HL-60 (cell line): ENCODE results near the gene SYNGAP1.

Source experiments
- DNase-seq, 2 experiments: peaks; one replicate each; pipeline ENCODE4 v3.0.0-alpha.2; 2010 to 2020; ENCODE audit warnings: low read depth in 1 of 2, low spot score in 1 of 2
- H3K27ac ChIP-seq: fragments of 250-450 bp; sonication (Bioruptor Pico); replicated peaks from 2 replicates; pipeline ENCODE4 v1.5.1; 2020; ENCODE audit warnings: mild to moderate bottlenecking, moderate library complexity
- H3K27me3 ChIP-seq: fragments of 250-450 bp; sonication (Bioruptor Pico); 2 replicates; pipeline ENCODE4 v1.5.1; 2021; ENCODE audit warnings: mild to moderate bottlenecking, moderate library complexity; ENCODE audit not compliant: insufficient read depth, poor library complexity, severe bottlenecking
- H3K4me3 ChIP-seq: replicated peaks from 2 replicates; pipeline ENCODE4 v1.5.1; 2011; ENCODE audit warnings: mild to moderate bottlenecking, control low read depth, low read length; ENCODE audit not compliant: insufficient read depth
- GABPA ChIP-seq: IDR thresholded peaks from 2 replicates; pipeline ENCODE4 v1.6.1; 2012; ENCODE audit warnings: low read depth
- POLR2AphosphoS5 ChIP-seq: IDR thresholded peaks from 2 replicates; pipeline ENCODE4 v1.6.1; 2012; ENCODE audit warnings: low read depth
- REST ChIP-seq: IDR thresholded peaks from 2 replicates; pipeline ENCODE4 v1.6.1; 2012; ENCODE audit warnings: low read depth; ENCODE audit not compliant: insufficient replicate concordance
- SPI1 ChIP-seq: IDR thresholded peaks from 2 replicates; pipeline ENCODE4 v1.6.1; 2012; ENCODE audit warnings: low read depth, mild to moderate bottlenecking, borderline replicate concordance
- TF ChIP-seq, protein P1 (sequence below): IDR thresholded peaks from one replicate; pipeline ENCODE4 v1.5.1; 2011; ENCODE audit warnings: low read length, control low read depth, inconsistent platforms; ENCODE audit not compliant: insufficient read depth

Gene SYNGAP1

DNA sequence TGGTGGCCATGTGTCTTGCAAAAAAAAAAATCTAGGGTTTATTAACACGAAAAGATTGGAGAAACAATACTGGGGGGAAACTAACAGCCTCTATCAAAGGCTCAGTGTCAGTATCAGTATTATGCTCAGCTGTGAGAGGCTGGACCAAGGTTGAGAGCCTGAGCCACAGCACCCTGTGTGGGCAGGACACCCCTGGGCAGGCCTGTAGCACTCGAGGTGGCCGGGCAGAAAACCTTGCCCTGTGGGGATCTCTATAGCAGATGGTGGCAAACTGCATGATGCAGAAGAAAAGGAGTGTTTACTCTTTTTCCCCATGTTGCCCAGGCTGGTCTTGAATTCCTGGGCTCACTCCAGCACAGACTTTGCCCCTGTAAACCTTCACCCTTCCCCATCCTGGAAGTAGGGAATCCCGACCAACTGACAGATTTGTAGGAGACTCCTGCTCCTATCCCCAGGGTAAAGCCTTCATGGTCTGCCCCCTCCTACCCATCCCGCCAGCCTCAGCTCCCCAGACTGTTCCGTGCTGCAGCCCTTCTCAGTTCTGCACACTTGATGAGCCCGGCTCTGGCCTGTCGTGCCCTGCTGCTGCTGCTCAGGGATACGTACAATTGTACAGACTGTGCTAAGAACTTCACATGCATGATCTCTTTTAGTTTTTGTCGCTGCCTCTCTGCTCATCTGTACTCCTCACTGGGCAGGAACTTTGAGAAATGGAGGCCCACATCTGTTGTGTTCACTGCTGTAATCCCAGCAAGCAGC, 36.3 kb upstream of the SYNGAP1 start:
- Histone ChIP-seq H3K27ac (no peak overlapping the region), H3K27me3 (no peaks in the 10 kb centered on the region), H3K4me3 (no peak overlapping the region)
- no peak for DNase-seq
- no peak for TF ChIP-seq REST
- TF ChIP-seq, protein P1, sequence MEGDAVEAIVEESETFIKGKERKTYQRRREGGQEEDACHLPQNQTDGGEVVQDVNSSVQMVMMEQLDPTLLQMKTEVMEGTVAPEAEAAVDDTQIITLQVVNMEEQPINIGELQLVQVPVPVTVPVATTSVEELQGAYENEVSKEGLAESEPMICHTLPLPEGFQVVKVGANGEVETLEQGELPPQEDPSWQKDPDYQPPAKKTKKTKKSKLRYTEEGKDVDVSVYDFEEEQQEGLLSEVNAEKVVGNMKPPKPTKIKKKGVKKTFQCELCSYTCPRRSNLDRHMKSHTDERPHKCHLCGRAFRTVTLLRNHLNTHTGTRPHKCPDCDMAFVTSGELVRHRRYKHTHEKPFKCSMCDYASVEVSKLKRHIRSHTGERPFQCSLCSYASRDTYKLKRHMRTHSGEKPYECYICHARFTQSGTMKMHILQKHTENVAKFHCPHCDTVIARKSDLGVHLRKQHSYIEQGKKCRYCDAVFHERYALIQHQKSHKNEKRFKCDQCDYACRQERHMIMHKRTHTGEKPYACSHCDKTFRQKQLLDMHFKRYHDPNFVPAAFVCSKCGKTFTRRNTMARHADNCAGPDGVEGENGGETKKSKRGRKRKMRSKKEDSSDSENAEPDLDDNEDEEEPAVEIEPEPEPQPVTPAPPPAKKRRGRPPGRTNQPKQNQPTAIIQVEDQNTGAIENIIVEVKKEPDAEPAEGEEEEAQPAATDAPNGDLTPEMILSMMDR: no peak
- TF ChIP-seq GABPA: no peak
- TF ChIP-seq POLR2AphosphoS5: no peak
- TF ChIP-seq SPI1: no peak

- no peak overlapping the region for H3K27ac ChIP-seq
- TF ChIP-seq POLR2AphosphoS5: no peak
- no peak for TF ChIP-seq SPI1
- TF ChIP-seq, protein P1: no peak
- TF ChIP-seq REST: no peak
- no peak for TF ChIP-seq GABPA
- DNase-seq: no peak
- no peaks in the 10 kb centered on the region for H3K27me3 ChIP-seq
- no peak overlapping the region for H3K4me3 ChIP-seq
Observed at GRCh38 chr6:33384581-33385020, 35.3 kb upstream of the SYNGAP1 start.

- Histone ChIP-seq H3K27ac (no peak overlapping the region), H3K27me3 (no peaks in the 10 kb centered on the region), H3K4me3 (no peak overlapping the region)
- DNase-seq: no peak
- TF ChIP-seq POLR2AphosphoS5 (no peak), GABPA (no peak), REST (no peak), SPI1 (no peak)
- TF ChIP-seq, protein P1: no peak
Observed at GRCh38 chr6:33390173-33390572, 29.7 kb upstream of the SYNGAP1 start.
